OCI-LY3 (cell line): ENCODE results near the gene BNC2.

Source experiments
- H2AFZ ChIP-seq: fragments of 200-600, 300-600 bp; shearing (Covaris generic); 2 replicates; pipeline ENCODE4 v1.6.0; 2014; ENCODE audit warnings: antibody characterized with exemption, low read depth, low read length
- H3K27ac ChIP-seq: fragments of 200-600, 300-600 bp; sonication (generic); 2 replicates; pipeline ENCODE4 v1.5.1; 2014; ENCODE audit warnings: mild to moderate bottlenecking, low read length, moderate library complexity, mixed read lengths
- H3K27me3 ChIP-seq: fragments of 200-600, 300-600 bp; sonication (generic); 2 replicates; pipeline ENCODE4 v1.6.1; 2014; ENCODE audit warnings: low read depth, low read length, mixed read lengths
- H3K36me3 ChIP-seq: fragments of 200-600, 300-600 bp; sonication (generic); replicated peaks from 2 replicates; pipeline ENCODE3; 2014; ENCODE audit warnings: low read depth, low read length, mixed read lengths
- H3K4me1 ChIP-seq: fragments of 300-600, 200-600 bp; sonication (generic); 2 replicates; pipeline ENCODE4 v1.6.1; 2014; ENCODE audit warnings: low read length, mixed read lengths
- H3K4me2 ChIP-seq: fragments of 200-600, 300-600 bp; sonication (generic); 2 replicates; pipeline ENCODE4 v1.6.1; 2014; ENCODE audit warnings: low read length, mixed read lengths
- H3K4me3 ChIP-seq: fragments of 300-600, 200-600 bp; sonication (generic); 2 replicates; pipeline ENCODE4 v1.5.1; 2014; ENCODE audit warnings: antibody characterized with exemption, mild to moderate bottlenecking, low read length, moderate library complexity
- H3K79me2 ChIP-seq: fragments of 300-600, 200-600 bp; shearing (Covaris generic); 2 replicates; pipeline ENCODE4 v1.6.1; 2014; ENCODE audit warnings: mild to moderate bottlenecking, low read length, mixed read lengths
- H3K9ac ChIP-seq: fragments of 300-600, 200-600 bp; shearing (Covaris generic); 2 replicates; pipeline ENCODE4 v1.6.0; 2014; ENCODE audit warnings: mild to moderate bottlenecking, low read length, moderate library complexity
- H3K9me3 ChIP-seq: fragments of 200-600, 300-600 bp; shearing (Covaris generic); 2 replicates; pipeline ENCODE4 v1.6.1; 2014; ENCODE audit warnings: low read length, mixed read lengths; ENCODE audit not compliant: insufficient read depth
- H4K20me1 ChIP-seq: fragments of 200-600, 300-600 bp; sonication (generic); 2 replicates; pipeline ENCODE4 v1.6.1; 2016; ENCODE audit warnings: low read length, mixed read lengths; ENCODE audit not compliant: insufficient read depth
- CTCF ChIP-seq: fragments of 200-600, 300-600 bp; sonication (generic); IDR thresholded peaks from 2 replicates; pipeline ENCODE4 v1.5.1; 2014; ENCODE audit warnings: antibody characterized with exemption, low read length, low read depth
- EZH2phosphoT487 ChIP-seq: fragments of 200-600 bp; shearing (Covaris generic); IDR thresholded peaks from 2 replicates; pipeline ENCODE4 v1.6.1; 2018; ENCODE audit warnings: antibody characterized with exemption, mixed run types, low read depth

Gene BNC2

GRCh38 chr9:16744394-16744793 is 126.1 kb downstream of the BNC2 start:
- Histone ChIP-seq H3K4me1 (no peaks in the 10 kb centered on the region), H2AFZ (no peak overlapping the region), H3K27me3 (no peaks in the 10 kb centered on the region), H3K9me3 (no peaks in the 10 kb centered on the region), H3K4me3 (no peak overlapping the region), H3K79me2 (no peaks in the 10 kb centered on the region), H3K4me2 (no peak overlapping the region), H4K20me1 (no peaks in the 10 kb centered on the region), H3K27ac (no peak overlapping the region), H3K9ac (no peak overlapping the region), H3K36me3 (no peaks in the 10 kb centered on the region)
- TF ChIP-seq CTCF (no peak), EZH2phosphoT487 (no peak)

DNA sequence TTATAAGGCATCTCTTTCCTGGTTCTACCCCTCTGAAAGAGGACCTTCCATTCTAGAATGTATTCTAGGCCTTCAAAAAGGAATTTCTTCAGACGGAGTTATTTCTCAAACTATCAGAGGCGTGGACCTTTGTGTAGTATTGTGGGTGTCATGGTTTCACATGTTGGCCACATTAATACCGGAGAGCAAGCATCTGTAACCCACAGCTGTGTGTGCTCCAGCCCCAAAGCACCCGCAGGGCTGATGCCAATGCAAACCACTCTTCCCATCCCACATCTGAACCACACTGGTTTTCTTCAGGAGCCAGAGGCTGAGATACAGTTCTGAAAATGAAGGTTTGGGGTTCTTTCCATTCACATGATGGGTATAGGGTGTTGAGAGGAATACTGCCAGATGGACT is 127.1 kb downstream of the BNC2 start:
- H3K27me3 ChIP-seq = no peaks in the 10 kb centered on the region
- no peaks in the 10 kb centered on the region for H3K4me1 ChIP-seq
- no peaks in the 10 kb centered on the region for H3K9me3 ChIP-seq
- no peak overlapping the region for H3K9ac ChIP-seq
- H4K20me1 ChIP-seq = no peaks in the 10 kb centered on the region
- no peaks in the 10 kb centered on the region for H3K36me3 ChIP-seq
- no peak overlapping the region for H3K27ac ChIP-seq
- H3K4me3 ChIP-seq = no peak overlapping the region
- H3K4me2 ChIP-seq = no peak overlapping the region
- H3K79me2 ChIP-seq = no peaks in the 10 kb centered on the region
- TF ChIP-seq CTCF (no peak), EZH2phosphoT487 (no peak)
- no peak overlapping the region for H2AFZ ChIP-seq

DNA sequence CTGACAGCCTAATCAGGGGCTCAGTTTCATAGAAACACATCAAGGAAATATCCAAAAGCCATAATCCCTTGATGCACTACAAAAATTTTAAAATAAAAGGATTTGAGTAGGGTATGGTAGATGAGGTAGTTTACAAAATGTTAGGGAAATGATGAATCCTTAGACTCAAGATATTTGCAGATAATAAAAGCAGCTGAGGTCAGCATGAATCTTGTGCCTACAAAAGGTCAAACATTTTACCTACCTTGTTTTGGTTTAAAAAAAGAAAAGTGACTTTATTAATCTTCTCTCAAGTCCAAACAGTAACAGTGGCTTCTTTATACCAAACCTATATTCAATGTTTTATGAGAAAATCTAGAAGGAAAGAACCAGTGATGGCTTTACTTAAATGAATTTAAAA is 135.5 kb downstream of the BNC2 start:
- Histone ChIP-seq H3K4me3 (no peak overlapping the region), H3K27ac (no peak overlapping the region)

DNA sequence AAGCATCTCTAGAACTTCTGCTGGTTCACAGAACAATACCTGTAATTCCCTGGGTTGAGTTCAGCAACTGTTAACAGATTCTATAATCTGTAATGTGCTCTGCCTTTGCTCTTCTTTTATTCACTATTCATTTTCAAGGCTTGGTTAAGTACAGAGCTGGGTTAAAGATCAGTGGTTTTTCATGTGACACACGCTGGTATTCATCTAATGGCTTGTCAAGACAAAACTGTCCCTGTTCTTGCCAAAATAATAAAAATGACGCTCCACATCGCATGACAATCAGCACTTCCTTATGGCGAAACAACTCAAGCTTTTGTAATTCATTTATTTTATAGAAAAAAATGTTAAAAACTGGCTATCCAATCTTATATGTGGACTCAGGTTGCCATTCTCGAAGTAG is 137.9 kb downstream of the BNC2 start:
- no peaks in the 10 kb centered on the region for H3K4me1 ChIP-seq

More for the DNA sequence above, 135.5 kb downstream of the BNC2 start:
- Histone ChIP-seq H3K4me1 (no peaks in the 10 kb centered on the region), H3K79me2 (no peaks in the 10 kb centered on the region), H3K27me3 (no peaks in the 10 kb centered on the region), H3K9ac (no peak overlapping the region), H3K4me2 (no peak overlapping the region), H3K36me3 (no peaks in the 10 kb centered on the region), H3K9me3 (no peaks in the 10 kb centered on the region), H2AFZ (no peak overlapping the region), H4K20me1 (no peaks in the 10 kb centered on the region)
- TF ChIP-seq EZH2phosphoT487 (no peak), CTCF (no peak)

More for the DNA sequence above, 137.9 kb downstream of the BNC2 start:
- H3K36me3 ChIP-seq = no peaks in the 10 kb centered on the region
- no peak for TF ChIP-seq EZH2phosphoT487
- TF ChIP-seq CTCF = no peak
- H3K9ac ChIP-seq = no peak overlapping the region
- H3K9me3 ChIP-seq = no peaks in the 10 kb centered on the region
- H4K20me1 ChIP-seq = no peaks in the 10 kb centered on the region
- no peaks in the 10 kb centered on the region for H3K27me3 ChIP-seq
- no peak overlapping the region for H2AFZ ChIP-seq
- H3K79me2 ChIP-seq = no peaks in the 10 kb centered on the region
- no peak overlapping the region for H3K4me2 ChIP-seq
- no peak overlapping the region for H3K27ac ChIP-seq
- H3K4me3 ChIP-seq = no peak overlapping the region
